Osteoblast (primary cell): ENCODE data around the gene SAMD11. TPM values are rescaled to one million over a fixed set of nuclear protein-coding genes. Genes with fewer than 3 reads are reported as not detected.
A peak's percentile ranks its signal among the peaks of the same experiment; 100 is the strongest.

Experiments
- DNase-seq: peaks from one replicate; pipeline ENCODE4 v3.0.0; 2011; ENCODE audit warnings: low spot score, mixed read lengths; ENCODE audit not compliant: insufficient read length; ENCODE audit errors: missing footprints
- H2AFZ ChIP-seq: 2 replicates; pipeline ENCODE4 v1.6.0; 2011; ENCODE audit warnings: mild to moderate bottlenecking, low read length
- H3K27ac ChIP-seq: 2 replicates; pipeline ENCODE4 v1.5.1; 2011; ENCODE audit warnings: mild to moderate bottlenecking, low read depth, low read length, moderate library complexity
- H3K27me3 ChIP-seq: 2 replicates; pipeline ENCODE4 v1.6.0; 2012; ENCODE audit warnings: mild to moderate bottlenecking, control low read depth, inconsistent platforms, low read length, moderate library complexity; ENCODE audit not compliant: insufficient read depth
- H3K36me3 ChIP-seq: 2 replicates; pipeline ENCODE4 v1.5.1; 2011; ENCODE audit warnings: mild to moderate bottlenecking, low read length, control low read depth, moderate library complexity; ENCODE audit not compliant: insufficient read depth
- H3K4me1 ChIP-seq: 2 replicates; pipeline ENCODE4 v1.5.1; 2011; ENCODE audit warnings: mild to moderate bottlenecking, low read length, control low read depth, moderate library complexity; ENCODE audit not compliant: insufficient read depth
- H3K4me2 ChIP-seq: 2 replicates; pipeline ENCODE4 v1.6.0; 2011; ENCODE audit warnings: mild to moderate bottlenecking, low read length; ENCODE audit not compliant: insufficient read depth
- H3K4me3 ChIP-seq: fragments of 200-600 bp; sonication (generic); 3 replicates; pipeline ENCODE4 v1.5.1; 2012; ENCODE audit warnings: mild to moderate bottlenecking, low read length, inconsistent platforms; ENCODE audit not compliant: insufficient read depth
- H3K79me2 ChIP-seq: 2 replicates; pipeline ENCODE4 v1.6.0; 2012; ENCODE audit warnings: mild to moderate bottlenecking, low read length, control low read depth, inconsistent platforms; ENCODE audit not compliant: insufficient read depth
- H3K9me3 ChIP-seq: 2 replicates; pipeline ENCODE4 v1.5.1; 2011; ENCODE audit warnings: low read depth, low read length, control low read depth
- H4K20me1 ChIP-seq: 2 replicates; pipeline ENCODE4 v1.6.0; 2012; ENCODE audit warnings: mild to moderate bottlenecking, low read length, control low read depth; ENCODE audit not compliant: insufficient read depth
- CTCF ChIP-seq: IDR thresholded peaks from 2 replicates; pipeline ENCODE4 v1.5.1; 2011; ENCODE audit warnings: mild to moderate bottlenecking, low read depth, low read length, moderate library complexity; ENCODE audit errors: extremely low read depth
- total RNA-seq: library from RNA; depleted of rRNA; stranded (reverse); fragments of >200 nt; gene quantifications from 2 replicates; pipeline ENCODE4 v1.2.3, GENCODE V29; 2012

Gene SAMD11
- total RNA-seq, 1 donor, result 8.3 TPM

- no peaks in the 10 kb centered on the region for H3K9me3 ChIP-seq
- H3K4me3 ChIP-seq, result no peak within 1 kb of the TSS
- H3K27me3 ChIP-seq, result peaks cover 3% of the 10 kb centered on the region
- TF ChIP-seq CTCF, result no peak
- no peaks in the 10 kb centered on the region for H3K36me3 ChIP-seq
- H3K27ac ChIP-seq, result no peak within 1 kb of the TSS
- no peaks in the 10 kb centered on the region for H3K4me1 ChIP-seq
- no peak within 1 kb of the TSS for H3K4me2 ChIP-seq
- DNase-seq, result peak; percentile 80
- H3K79me2 ChIP-seq, result no peaks in the 10 kb centered on the region
- no peaks in the 10 kb centered on the region for H4K20me1 ChIP-seq
- H2AFZ ChIP-seq, result no peak within 1 kb of the TSS
Observed at GRCh38 chr1:981955-982558, 58.3 kb downstream of the SAMD11 start, which contains the start of gene PERM1. TSS of gene PERM1 (minus strand) at chr1:982093. CDS start at chr1:981029, 1,064 bp downstream.

- Histone ChIP-seq H3K4me3 (no peak overlapping the region), H3K79me2 (no peaks in the 10 kb centered on the region), H3K4me1 (no peaks in the 10 kb centered on the region), H3K27me3 (peaks cover 3% of the 10 kb centered on the region), H4K20me1 (no peaks in the 10 kb centered on the region), H3K4me2 (no peak overlapping the region), H3K9me3 (no peaks in the 10 kb centered on the region), H2AFZ (no peak overlapping the region), H3K27ac (no peak overlapping the region), H3K36me3 (no peaks in the 10 kb centered on the region)
- DNase-seq, result peak; percentile 86
- TF ChIP-seq CTCF, result no peak
Observed at GRCh38 chr1:982765-983436, 59.2 kb downstream of the SAMD11 start.

GRCh38 chr1:983798-984475 is 60.2 kb downstream of the SAMD11 start:
- Histone ChIP-seq H3K27ac (no peak overlapping the region), H3K4me1 (no peaks in the 10 kb centered on the region), H3K36me3 (no peaks in the 10 kb centered on the region), H3K79me2 (no peaks in the 10 kb centered on the region), H3K4me2 (peak overlapping the region; percentile 64), H2AFZ (no peak overlapping the region), H3K9me3 (no peaks in the 10 kb centered on the region), H3K27me3 (peaks cover 3% of the 10 kb centered on the region), H3K4me3 (peak overlapping the region; percentile 54), H4K20me1 (no peaks in the 10 kb centered on the region)
- peak; percentile 97 for DNase-seq
- TF ChIP-seq CTCF, result peak; percentile 46

- DNase-seq, result no peak
- no peak for TF ChIP-seq CTCF
- Histone ChIP-seq H3K4me3 (peak overlapping the region; percentile 54), H2AFZ (no peak overlapping the region), H3K27ac (no peak overlapping the region), H3K36me3 (no peaks in the 10 kb centered on the region), H3K27me3 (peaks cover 5% of the 10 kb centered on the region), H3K4me2 (peak overlapping the region; percentile 64), H3K79me2 (no peaks in the 10 kb centered on the region), H4K20me1 (no peaks in the 10 kb centered on the region), H3K9me3 (no peaks in the 10 kb centered on the region), H3K4me1 (no peaks in the 10 kb centered on the region)
Observed at GRCh38 chr1:984476-984814, 60.7 kb downstream of the SAMD11 start.
